Stimulated activated naive B cell treated with anti-CD40 and anti-IgM and Interleukin-4, amounts not matched to agents 10 μg/mL and 1 μg/mL and 100 μg/mL, for 72 hours (primary cell): ENCODE data around the gene FBH1.
"Not testable (repeated sequence)": the region's sequence is repeated elsewhere in the genome, so short reads cannot be mapped to it uniquely, and the experiment has no call there.

Source experiments
- ATAC-seq, 2 donors: fragments of 150-1000 bp; cut with Tn5 transposase; replicated peaks; 2 replicates each; pipeline ENCODE4 v1.10.0; 2021; ENCODE audit warnings: moderate library complexity in 1 of 2
- DNase-seq: peaks from one replicate; pipeline ENCODE4 v3.0.0; 2021
- H3K27ac Mint-ChIP-seq: one replicate; pipeline ENCODE4 v1.8.0; 2022; ENCODE audit warnings: mild to moderate bottlenecking, mixed read lengths
- H3K27me3 Mint-ChIP-seq, 2 donors: one replicate each; pipeline ENCODE4 v1.8.0; 2022; ENCODE audit warnings: mixed read lengths in 2 of 2
- H3K36me3 Mint-ChIP-seq, 2 donors: one replicate each; pipeline ENCODE4 v1.8.0; 2022; ENCODE audit warnings: mixed read lengths in 2 of 2, mild to moderate bottlenecking in 1 of 2
- H3K4me1 Mint-ChIP-seq, 2 donors: one replicate each; pipeline ENCODE4 v1.8.0; 2022; ENCODE audit warnings: mixed read lengths in 2 of 2, mild to moderate bottlenecking in 1 of 2
- H3K4me3 Mint-ChIP-seq, 2 donors: one replicate each; pipeline ENCODE4 v1.8.0; 2022; ENCODE audit warnings: mild to moderate bottlenecking in 2 of 2, mixed read lengths in 2 of 2, moderate library complexity in 1 of 2
- H3K9me3 Mint-ChIP-seq, 2 donors: one replicate each; pipeline ENCODE4 v1.8.0; 2022; ENCODE audit warnings: mixed read lengths in 2 of 2, mild to moderate bottlenecking in 1 of 2

Gene FBH1

DNA sequence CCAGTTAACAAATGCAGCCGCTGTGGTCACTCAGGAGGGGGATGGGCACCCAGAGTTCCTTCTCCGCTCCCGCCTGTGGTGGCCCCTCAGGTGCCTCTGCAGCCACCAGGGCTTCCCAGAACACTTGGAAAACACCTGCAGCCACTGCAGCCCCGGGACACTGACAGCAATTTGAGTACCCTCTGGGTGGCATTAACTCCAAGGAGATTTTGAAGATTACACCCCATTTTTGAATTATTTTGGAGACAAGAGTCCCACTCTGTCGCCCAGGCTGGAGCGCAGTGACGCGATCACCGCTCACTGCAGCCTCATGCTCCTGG, 55.1 kb downstream of the FBH1 start:
- Mint-ChIP-seq H3K4me1 (peaks cover 9 to 13% of the 10 kb centered on the region in 2 donors), H3K9me3 (no peaks in the 10 kb centered on the region), H3K27ac (no peak overlapping the region), H3K36me3 (peaks cover 3% of the 10 kb centered on the region in 2 donors), H3K4me3 (peak overlapping the region in 1 of 2 donors; percentile 83), H3K27me3 (no peaks in the 10 kb centered on the region)
- DNase-seq (no peak), ATAC-seq (no peak)

DNA sequence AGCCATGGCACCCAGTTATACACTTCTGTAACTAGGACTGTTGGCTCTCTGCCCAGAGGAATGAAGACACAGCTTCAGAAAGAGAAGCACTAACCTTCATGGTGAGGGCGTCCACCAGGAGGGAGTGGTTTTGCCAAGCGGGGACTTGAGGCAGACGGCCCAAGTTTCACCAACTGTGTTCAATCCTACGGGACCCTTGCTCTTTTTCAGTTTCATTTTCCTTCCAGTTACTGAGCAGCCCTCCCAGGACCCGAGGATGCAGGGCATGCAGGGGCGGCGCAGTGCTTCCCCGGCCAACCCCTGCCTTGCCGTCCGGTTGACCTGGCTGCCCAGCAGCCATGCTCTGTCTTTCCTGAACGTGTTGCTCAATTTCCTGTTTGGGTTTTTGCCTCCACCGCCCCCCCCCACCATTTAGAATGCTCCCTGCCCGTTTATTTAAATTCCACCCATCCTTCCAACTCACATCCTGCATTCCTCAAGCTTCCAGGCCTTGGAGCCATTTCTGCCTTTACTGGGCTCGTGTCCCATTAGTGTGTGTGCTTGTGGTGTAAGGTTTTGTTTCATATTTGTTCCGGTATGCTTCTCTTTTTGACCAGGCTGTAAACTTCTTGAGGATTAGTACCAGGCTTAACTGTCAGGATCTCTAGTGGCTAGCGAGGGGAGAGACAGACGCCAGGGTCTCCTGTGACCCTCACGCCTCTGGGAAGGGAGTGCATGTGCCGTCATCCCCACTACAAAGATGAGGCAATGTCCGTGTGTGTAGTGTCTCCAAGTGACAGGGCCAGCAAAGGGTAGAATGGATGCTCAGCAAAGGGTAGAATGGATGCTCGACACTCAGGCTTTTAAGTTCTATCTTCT, 55.7 kb downstream of the FBH1 start:
- peak overlapping the region; percentile 39 to 83 for H3K4me3 Mint-ChIP-seq
- DNase-seq (no peak), ATAC-seq (peak; percentile 17 to 19)
- H3K27me3 Mint-ChIP-seq: no peaks in the 10 kb centered on the region
- peaks cover 3% of the 10 kb centered on the region in 2 donors for H3K36me3 Mint-ChIP-seq
- no peaks in the 10 kb centered on the region for H3K9me3 Mint-ChIP-seq
- H3K27ac Mint-ChIP-seq: peak overlapping the region; percentile 53
- H3K4me1 Mint-ChIP-seq: peaks cover 9 to 13% of the 10 kb centered on the region in 2 donors

GRCh38 chr10:5946419-5946775, 56.4 kb downstream of the FBH1 start:
- not testable (repeated sequence) for H3K27me3 Mint-ChIP-seq, H3K9me3 Mint-ChIP-seq, H3K36me3 Mint-ChIP-seq, H3K27ac Mint-ChIP-seq, ATAC-seq, DNase-seq
- Mint-ChIP-seq H3K4me1 (peaks cover 9 to 13% of the 10 kb centered on the region in 2 donors), H3K4me3 (peak overlapping the region in 1 of 2 donors; percentile 39)

DNA sequence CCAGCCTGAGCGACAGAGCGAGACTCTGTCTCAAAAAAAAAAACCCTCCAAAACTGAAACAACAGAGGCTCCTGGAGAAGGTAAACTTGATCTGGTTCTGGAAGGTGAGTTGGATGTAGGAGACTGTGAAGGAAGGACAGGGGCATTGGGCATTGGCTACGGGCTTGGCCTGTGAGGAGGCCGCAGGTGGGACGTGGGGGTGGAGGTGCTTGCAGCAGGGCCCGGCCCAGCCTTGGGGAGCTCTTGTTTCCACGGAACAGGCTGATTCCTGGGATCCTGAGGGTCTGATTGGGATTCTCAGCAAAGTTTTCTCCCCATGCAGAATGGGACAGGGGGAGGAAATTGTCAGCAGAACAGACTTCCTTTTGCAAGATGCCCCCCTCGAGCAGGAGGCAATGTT, 56.7 kb downstream of the FBH1 start:
- Mint-ChIP-seq H3K27me3 (no peaks in the 10 kb centered on the region), H3K4me3 (no peak overlapping the region), H3K27ac (no peak overlapping the region)

DNA sequence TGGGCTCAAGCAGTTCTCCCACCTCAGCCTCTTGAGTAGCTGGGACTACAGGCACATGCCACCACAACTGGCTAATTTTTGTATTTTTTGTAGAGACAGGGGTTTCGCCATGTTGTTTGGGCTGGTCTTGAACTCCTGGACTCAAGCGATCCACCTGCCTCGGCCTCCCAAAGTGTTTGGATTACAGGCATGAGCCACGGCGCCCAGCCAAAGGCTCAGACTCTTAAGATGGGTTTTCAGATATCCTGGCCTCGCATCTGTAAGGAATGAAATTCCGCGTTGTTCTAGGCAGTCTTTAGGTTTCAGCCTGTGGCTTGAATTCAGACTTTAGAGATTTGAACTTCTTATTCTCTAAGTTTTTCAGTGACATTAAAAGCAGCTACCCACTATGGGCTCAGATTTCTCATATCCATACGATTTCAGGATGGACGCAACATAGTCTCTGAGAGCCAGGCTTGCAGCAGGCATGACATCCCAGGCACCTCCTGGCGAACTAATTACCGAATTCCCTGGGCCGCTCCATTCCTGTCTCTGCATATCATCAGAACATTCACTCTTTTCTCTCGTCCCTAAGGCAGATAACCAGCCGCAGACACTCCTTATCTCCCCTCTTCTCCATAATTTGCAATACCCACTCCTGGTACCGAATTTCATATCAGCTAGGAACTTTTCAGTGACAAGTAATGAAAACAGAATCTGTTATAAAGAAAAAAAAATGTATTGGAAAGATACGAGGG, 57.6 kb downstream of the FBH1 start:
- no peaks in the 10 kb centered on the region for H3K27me3 Mint-ChIP-seq
- peaks cover 3% of the 10 kb centered on the region in 2 donors for H3K36me3 Mint-ChIP-seq
- H3K4me3 Mint-ChIP-seq: no peak overlapping the region
- DNase-seq (no peak), ATAC-seq (no peak)
- peaks cover 9 to 13% of the 10 kb centered on the region in 2 donors for H3K4me1 Mint-ChIP-seq
- H3K9me3 Mint-ChIP-seq: no peaks in the 10 kb centered on the region
- no peak overlapping the region for H3K27ac Mint-ChIP-seq

More for the DNA sequence above, 56.7 kb downstream of the FBH1 start:
- H3K4me1 Mint-ChIP-seq: peaks cover 9 to 13% of the 10 kb centered on the region in 2 donors
- DNase-seq (no peak), ATAC-seq (no peak)
- peaks cover 3% of the 10 kb centered on the region in 2 donors for H3K36me3 Mint-ChIP-seq
- H3K9me3 Mint-ChIP-seq: no peaks in the 10 kb centered on the region

GRCh38 chr10:5948208-5948585, 58.2 kb downstream of the FBH1 start:
- peaks cover 5 to 6% of the 10 kb centered on the region in 2 donors for H3K36me3 Mint-ChIP-seq
- no peaks in the 10 kb centered on the region for H3K27me3 Mint-ChIP-seq
- H3K27ac Mint-ChIP-seq: no peak overlapping the region
- H3K9me3 Mint-ChIP-seq: no peaks in the 10 kb centered on the region
- H3K4me1 Mint-ChIP-seq: peaks cover 9 to 13% of the 10 kb centered on the region in 2 donors
- ATAC-seq (no peak), DNase-seq (no peak)
- no peak overlapping the region for H3K4me3 Mint-ChIP-seq

DNA sequence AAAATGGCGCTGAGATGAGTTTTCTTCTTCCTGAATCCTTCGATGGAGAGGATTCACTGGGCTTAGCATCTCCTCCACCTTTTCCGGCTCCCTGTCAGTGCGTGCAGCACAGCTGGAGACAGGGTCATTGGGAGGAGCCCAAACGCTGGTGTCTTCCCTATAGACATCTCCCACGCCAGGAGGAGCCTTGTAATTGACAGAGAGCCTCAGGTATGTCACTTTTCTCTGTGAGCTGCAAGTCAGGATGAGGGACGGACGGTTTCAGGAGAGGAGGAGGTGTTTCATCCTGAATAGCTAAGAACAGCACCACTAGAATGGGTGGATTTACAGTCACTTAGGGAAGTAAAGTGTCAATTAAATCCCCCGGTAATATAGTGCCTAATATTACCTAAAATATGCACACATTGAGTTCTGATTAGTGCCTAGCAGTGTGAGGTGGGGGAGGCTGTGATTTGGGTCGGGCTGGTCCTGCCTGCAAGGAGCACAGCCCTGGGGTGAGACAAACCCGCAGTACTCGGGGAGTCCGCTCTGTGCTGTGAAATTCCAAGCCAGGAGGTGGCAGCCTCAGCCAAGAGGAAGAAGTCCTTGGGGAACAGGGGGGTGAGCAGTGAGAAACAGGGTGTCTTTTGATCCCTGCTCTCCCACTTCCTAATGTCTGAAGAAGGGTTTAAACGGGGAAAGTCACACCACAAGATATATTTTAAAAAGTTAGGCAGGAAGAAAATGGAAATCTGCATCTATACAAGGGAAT, 59.1 kb downstream of the FBH1 start:
- Mint-ChIP-seq H3K4me3 (no peak overlapping the region), H3K9me3 (no peaks in the 10 kb centered on the region), H3K36me3 (peaks cover 12% of the 10 kb centered on the region in 2 donors), H3K27me3 (no peaks in the 10 kb centered on the region), H3K27ac (peak overlapping the region; percentile 16), H3K4me1 (peaks cover 9 to 13% of the 10 kb centered on the region in 2 donors)
- ATAC-seq: peak in 1 of 2 donors; percentile 65
- no peak for DNase-seq

DNA sequence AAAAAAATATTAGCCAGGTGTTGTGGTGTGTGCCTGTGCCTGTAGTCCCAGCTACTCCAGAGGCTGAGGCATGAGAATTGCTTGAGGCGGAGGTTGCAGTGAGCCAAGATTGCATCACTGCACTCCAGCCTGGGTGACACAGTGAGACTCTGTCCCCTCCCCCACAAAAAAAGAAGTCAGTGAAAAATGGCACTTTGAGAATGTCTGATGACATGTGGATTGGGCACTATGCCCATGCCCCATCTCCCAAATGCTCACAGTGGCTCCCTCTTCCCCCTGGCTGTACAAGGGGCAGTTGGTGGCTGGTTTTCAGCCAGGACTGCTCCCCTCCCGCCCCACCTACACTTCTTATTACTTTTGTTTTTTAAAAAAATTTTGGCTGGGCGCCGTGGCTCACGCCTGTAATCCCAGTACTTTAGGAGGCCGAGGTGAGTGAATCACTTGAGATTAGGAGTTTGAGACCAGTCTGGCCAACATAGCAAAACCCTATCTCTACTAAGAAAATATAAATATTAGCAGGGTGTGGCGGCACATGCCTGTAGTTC, 61.2 kb downstream of the FBH1 start:
- ATAC-seq (no peak), DNase-seq (no peak)
- Mint-ChIP-seq H3K4me1 (peaks cover under 1 to 3% of the 10 kb centered on the region in 2 donors), H3K27me3 (no peaks in the 10 kb centered on the region), H3K4me3 (no peak overlapping the region), H3K36me3 (peaks cover 15 to 16% of the 10 kb centered on the region in 2 donors), H3K9me3 (no peaks in the 10 kb centered on the region), H3K27ac (no peak overlapping the region)

DNA sequence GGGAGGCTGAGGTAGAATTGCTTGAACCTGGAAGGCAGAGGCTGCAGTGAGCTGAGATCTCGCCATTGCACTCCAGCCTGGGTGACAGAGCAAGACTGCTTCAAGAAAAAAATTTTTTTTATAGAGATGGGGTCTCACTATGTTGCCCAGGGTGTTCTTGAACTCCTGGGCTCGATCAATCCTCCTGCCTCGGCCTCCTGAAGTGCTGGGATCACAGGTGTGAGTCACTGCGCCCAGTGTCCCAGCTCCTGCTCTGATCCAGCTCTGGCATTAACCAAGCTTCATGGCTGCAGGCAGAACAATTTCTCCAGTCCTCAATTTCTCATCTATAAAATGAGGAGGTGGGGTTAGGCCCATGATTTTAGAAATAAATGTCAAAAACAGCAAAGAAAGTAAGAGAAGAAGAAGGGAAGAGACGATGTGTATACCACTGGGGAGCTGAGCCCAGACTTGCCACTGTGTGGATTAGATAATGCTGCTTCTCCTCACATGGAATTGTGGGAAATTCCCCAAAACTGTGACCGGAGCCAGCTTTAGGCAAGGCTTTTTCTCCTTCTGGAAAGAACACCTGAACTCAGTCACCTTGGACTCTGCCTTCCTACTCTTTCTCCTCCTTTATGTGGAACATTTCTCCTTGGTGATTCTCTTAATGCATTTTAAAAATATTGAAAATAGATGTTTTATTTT, 61.8 kb downstream of the FBH1 start:
- H3K9me3 Mint-ChIP-seq: no peaks in the 10 kb centered on the region
- H3K4me1 Mint-ChIP-seq: peaks cover 0 to 3% of the 10 kb centered on the region in 2 donors
- no peak for ATAC-seq

GRCh38 chr10:5952731-5953385, 62.8 kb downstream of the FBH1 start:
- DNase-seq (no peak), ATAC-seq (no peak)
- H3K4me1 Mint-ChIP-seq: peaks cover 0 to 3% of the 10 kb centered on the region in 2 donors
- peaks cover 22 to 26% of the 10 kb centered on the region in 2 donors for H3K36me3 Mint-ChIP-seq
- no peak overlapping the region for H3K27ac Mint-ChIP-seq
- H3K9me3 Mint-ChIP-seq: no peaks in the 10 kb centered on the region
- no peaks in the 10 kb centered on the region for H3K27me3 Mint-ChIP-seq
- H3K4me3 Mint-ChIP-seq: no peak overlapping the region

More for the DNA sequence above, 61.8 kb downstream of the FBH1 start:
- H3K27me3 Mint-ChIP-seq: no peaks in the 10 kb centered on the region
- H3K36me3 Mint-ChIP-seq: peaks cover 18 to 21% of the 10 kb centered on the region in 2 donors
- H3K4me3 Mint-ChIP-seq: no peak overlapping the region
- no peak for DNase-seq
- no peak overlapping the region for H3K27ac Mint-ChIP-seq

DNA sequence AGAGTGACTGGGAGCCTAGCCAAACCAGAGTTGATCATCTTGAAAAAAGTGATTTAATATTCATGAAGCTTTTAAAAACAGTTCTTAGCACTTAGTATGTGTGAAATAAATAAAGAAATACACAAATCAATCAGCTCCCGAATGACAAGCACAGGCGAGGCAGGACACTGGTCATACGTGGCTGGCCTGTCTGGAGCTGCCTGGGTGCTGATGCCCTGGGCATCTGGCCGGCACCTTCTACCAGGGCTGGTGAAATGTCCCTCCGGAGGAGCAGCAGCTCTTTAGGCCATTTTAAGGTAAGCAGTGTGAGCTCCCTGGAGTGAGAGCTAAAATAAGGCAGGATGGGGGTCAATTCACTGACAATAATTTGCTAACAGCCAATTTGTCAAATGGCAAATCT, 63.6 kb downstream of the FBH1 start:
- no peak for DNase-seq
- ATAC-seq: no peak
- Mint-ChIP-seq H3K27me3 (no peaks in the 10 kb centered on the region), H3K36me3 (peaks cover 23 to 27% of the 10 kb centered on the region in 2 donors), H3K4me3 (no peak overlapping the region), H3K4me1 (peaks cover 0 to 3% of the 10 kb centered on the region in 2 donors), H3K27ac (no peak overlapping the region), H3K9me3 (no peaks in the 10 kb centered on the region)

DNA sequence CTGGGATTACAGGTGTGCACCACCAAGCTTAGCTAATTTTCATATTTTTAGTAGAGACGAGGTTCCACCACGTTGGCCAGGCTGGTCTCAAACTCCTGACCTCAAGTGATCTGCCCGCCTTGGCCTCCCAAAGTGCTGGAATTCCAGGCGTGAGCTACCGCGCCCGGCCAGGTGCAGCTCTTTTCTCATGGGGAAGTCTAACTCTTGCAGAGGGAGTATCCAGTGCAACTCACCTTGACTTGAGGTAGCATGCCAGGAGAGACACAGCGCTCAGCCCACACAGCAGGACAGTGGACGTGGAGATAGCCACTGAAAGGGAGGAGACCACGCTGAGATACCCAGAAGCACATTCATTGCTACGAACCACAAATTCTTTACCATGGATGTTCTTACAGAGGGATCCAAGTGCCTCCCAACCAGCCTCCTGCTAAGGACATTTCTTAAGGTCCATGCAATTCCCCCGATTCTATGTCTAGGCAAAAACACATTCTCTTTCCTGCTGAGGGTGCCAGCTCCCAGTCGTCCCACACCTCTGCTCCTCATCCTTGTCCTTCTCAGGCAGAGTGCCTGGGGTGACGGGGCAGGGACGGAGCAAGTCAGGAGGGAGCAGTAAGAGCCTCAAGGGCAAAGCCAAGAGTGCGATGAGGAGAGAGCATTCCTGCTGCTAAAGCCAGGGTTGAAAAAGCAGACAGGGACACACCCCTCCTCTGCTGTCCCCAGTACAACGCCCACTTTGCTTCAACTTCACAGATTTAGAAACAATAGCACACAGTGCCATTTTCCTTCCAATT, 66.3 kb downstream of the FBH1 start:
- no peak overlapping the region for H3K27ac Mint-ChIP-seq
- H3K27me3 Mint-ChIP-seq: no peaks in the 10 kb centered on the region
- no peak overlapping the region for H3K4me3 Mint-ChIP-seq

GRCh38 chr10:5958077-5958476, 68.0 kb downstream of the FBH1 start:
- H3K27me3 Mint-ChIP-seq: no peaks in the 10 kb centered on the region
- no peak for DNase-seq
- no peaks in the 10 kb centered on the region for H3K4me1 Mint-ChIP-seq
- H3K27ac Mint-ChIP-seq: no peak overlapping the region
- no peaks in the 10 kb centered on the region for H3K9me3 Mint-ChIP-seq
- H3K4me3 Mint-ChIP-seq: no peak overlapping the region
- ATAC-seq: no peak
- H3K36me3 Mint-ChIP-seq: peaks cover 39 to 53% of the 10 kb centered on the region in 2 donors

More for the DNA sequence above, 66.3 kb downstream of the FBH1 start:
- DNase-seq: no peak
- Mint-ChIP-seq H3K36me3 (peaks cover 35 to 43% of the 10 kb centered on the region in 2 donors), H3K9me3 (no peaks in the 10 kb centered on the region), H3K4me1 (no peaks in the 10 kb centered on the region)
- no peak for ATAC-seq
